C1 segment of cervical spinal cord (tissue), 14 donors: ENCODE measurements around the gene NAALADL2.
"Not testable (repeated sequence)": the region's sequence is repeated elsewhere in the genome, so short reads cannot be mapped to it uniquely, and the experiment has no call there.

Source experiments
- DNase-seq, 14 donors: peaks; one replicate each; lab custom pipeline; 2025; lab: John Stamatoyannopoulos, UW

The NAALADL2 gene

DNA sequence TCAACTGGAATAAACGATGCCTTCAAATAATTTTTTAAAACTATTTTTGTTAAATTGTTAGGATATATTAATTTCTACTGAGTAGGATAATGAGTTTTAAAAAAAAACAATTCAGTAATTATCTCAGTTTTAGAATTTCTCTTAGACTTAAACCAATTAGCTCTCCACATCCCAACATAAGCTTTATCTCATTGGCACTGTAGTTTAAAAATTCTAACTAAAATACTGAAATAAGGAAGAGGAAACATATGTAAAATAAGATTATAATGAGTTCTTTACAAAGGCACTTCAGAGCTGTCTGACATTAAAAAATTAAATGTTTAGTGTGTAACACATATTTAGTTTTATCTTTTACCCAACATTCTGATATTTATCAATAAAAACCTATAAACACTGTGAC lies 558.3 kb downstream of the NAALADL2 start:
- DNase-seq: no peak

DNA sequence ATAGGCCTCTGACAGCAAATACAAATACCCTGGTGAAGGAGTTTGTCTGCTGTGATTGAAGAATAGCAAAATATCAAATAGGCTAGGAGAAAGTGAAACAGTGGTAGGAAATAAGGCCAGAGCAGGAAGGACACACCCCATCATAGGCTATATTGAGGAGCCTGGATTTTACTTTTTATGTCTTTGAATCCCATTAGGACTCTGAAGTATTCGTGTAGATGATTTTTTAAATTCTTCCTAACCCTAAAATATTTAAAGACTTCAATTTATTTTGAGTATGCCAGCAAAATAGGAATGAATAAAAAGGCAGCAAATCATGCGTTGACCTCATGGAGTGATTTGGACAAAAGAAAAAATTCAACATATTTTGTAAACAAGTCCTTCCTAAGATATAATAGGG lies 562.8 kb downstream of the NAALADL2 start:
- no peak for DNase-seq

- no peak for DNase-seq
These were observed 563.6 kb downstream of the NAALADL2 start for GRCh38 chr3:175422744-175423143.

- not testable (repeated sequence) for DNase-seq
These were observed 564.7 kb downstream of the NAALADL2 start for GRCh38 chr3:175423848-175424247.

DNA sequence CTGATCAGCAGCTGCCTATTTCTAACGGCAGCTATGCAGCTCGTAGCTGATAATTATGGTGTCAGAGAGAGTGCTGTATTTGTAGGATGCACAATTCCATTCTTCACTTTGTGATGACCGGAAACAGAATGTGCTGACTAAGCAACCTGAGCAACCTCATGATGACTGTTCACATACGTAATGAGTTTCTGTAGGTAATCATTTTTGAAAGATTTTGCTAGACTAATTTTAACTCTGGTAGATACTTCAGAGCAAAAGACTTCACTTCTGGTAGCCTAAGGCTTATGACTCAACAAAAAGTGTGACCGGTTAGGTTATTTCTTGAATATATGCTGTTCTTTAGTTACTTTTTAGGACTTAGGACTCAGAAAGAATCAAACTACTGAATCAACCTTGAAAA lies 567.7 kb downstream of the NAALADL2 start:
- DNase-seq: no peak

DNA sequence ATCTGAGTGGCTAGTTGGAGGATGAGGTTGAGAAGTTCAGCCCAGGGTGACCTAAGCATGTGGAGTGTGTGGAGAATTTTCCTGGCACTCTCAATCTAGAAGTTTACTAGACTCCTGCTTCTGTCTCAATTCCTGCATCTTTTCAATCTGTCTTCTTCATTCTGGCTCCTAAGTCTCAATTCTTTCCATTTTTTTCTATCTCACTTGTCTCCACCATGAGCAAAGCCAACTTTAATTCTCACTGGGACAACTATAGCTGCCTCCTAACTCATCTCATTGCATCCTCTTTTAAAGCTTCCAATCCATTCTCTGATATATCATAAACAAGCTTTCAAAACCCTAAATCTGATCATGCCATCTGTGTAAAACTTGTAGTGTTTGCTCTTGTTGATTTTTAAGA lies 569.3 kb downstream of the NAALADL2 start:
- DNase-seq: no peak

DNA sequence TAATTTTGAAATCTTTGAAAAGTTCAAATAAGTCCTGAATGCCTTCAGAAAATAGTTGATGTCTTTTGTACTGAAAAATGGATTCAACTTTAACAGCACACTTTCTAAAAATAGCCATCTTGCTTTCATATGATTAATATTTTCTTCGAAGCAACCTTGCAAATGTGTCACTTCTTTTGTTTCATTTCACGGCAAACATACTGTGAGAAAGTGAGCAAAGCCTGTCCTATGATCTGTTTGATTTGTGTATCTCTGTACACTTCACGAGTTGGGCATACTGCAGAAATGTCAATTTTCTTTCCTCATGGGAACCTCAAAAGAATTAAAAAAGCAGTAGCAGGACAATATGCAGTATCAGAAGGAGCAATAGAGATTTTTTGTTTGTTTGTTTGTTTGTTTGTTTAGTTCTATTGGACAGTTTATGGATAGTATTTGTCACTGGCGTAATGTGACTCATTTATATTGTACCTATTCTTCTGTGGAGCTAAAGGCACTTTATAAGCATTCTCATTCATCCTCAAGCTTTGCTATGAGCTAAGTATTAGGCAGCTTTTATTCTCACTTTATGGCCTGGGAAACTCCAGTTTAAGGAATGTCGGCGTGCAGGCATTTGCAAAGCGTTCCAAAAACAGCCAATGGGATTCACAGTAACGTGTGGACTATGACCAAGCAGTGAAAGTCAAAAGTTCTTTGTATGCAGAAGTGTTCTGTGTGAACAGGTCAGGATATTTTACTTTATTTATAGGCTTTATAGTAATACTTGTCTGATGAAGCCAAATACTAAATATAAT lies 572.0 kb downstream of the NAALADL2 start:
- no peak for DNase-seq

GRCh38 chr3:175432376-175433025 lies 573.4 kb downstream of the NAALADL2 start:
- no peak for DNase-seq

- no peak for DNase-seq
These were observed 574.0 kb downstream of the NAALADL2 start for GRCh38 chr3:175433026-175433674.

- no peak for DNase-seq
These were observed 575.4 kb downstream of the NAALADL2 start for GRCh38 chr3:175434561-175434960.

DNA sequence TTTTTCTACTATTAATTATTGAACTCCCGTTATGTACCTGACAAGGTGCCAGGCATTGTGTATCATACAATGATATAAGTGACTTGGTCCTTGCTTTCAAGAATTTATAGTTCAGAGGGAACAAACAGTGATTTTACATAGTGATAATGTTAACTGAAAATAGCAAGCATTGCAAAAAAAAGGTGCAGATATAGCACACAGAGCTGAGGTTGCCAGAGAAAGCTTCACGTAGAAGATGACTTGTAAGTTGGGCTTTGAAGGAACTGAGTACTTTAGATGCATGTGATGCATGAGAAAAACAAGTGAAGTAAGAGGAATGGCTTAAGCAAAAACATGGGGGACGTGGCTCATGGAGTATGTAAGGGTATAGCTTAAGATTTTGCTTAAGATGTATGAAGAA lies 584.5 kb downstream of the NAALADL2 start:
- no peak for DNase-seq

GRCh38 chr3:175445741-175446140 lies 586.6 kb downstream of the NAALADL2 start:
- DNase-seq: no peak

DNA sequence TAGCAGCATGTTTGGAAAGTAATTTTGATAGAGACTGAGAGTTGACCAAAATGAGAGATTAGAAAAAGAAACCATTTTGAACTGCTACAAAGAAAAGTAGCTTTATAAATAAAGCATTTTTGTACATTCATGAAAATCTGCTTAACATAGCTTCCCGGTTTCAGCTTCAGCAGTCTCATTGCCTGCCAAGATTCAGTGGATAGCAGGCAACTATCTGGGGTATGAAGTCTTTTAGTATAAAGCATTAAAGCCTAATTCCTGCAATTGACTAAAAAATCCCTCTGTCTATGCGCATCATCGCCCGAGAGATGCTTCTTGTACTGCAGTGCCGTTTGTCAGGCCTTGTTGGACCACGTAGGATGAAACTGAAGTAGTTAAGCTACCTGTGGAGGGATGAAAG lies 588.4 kb downstream of the NAALADL2 start:
- DNase-seq: no peak

DNA sequence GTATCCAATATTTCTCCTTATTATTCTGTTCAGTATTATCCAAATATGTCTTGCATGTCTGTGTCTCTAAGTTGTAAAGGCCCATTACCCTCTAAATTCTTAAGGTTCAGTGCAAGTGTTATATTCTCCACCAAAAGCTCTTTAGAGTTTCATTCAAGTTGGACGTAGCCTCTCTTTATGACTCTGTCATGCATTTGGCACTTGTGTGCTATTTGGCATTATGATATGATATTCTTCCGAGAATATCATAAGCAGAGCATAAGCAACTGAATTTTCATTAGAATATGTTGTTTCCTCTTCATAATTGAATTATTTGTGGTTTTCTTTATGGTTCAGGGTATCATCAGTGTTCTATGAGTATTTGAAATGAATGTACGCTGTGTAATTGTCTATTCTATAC lies 594.2 kb downstream of the NAALADL2 start:
- no peak for DNase-seq

- no peak for DNase-seq
These were observed 597.3 kb downstream of the NAALADL2 start for GRCh38 chr3:175456466-175456865.

DNA sequence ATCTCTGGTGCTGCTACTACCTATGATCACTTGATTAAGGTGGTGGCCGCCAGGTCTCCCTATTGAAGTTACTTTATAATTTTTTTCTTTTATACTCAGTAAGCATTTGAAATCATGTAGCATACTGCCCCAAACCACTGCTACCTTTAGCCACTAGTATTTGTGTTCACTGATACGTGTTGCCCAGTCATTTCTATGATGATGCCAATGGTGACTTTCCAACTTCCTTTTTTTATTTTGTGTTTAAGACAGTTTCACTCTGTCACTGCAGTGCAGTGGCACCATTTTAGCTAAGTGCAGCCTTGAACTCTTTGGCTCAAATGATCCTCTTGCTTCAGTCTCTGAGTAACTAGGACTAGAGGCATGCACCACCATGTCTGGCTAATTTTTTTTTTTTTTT lies 598.2 kb downstream of the NAALADL2 start:
- no peak for DNase-seq

GRCh38 chr3:175460849-175461399 lies 601.8 kb downstream of the NAALADL2 start:
- not testable (repeated sequence) for DNase-seq

DNA sequence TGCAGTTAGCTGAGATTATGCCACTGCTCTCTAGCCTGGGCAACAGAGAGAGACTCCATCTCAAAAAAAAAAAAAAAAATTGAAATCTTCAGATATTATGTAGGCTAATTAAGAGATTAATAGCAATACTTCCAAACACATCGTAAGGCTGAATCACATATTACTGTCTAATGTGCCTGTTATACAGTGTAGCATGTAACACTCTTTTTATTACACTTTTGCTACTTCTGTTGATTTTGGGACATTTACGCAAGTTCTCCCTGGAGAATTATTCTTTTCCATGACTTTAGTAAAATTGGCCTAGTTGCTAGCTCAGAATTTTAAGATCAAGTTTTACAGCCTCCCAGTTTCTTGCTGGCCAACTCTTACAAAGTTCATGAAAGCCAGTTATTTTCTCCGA lies 605.2 kb downstream of the NAALADL2 start:
- DNase-seq: no peak

DNA sequence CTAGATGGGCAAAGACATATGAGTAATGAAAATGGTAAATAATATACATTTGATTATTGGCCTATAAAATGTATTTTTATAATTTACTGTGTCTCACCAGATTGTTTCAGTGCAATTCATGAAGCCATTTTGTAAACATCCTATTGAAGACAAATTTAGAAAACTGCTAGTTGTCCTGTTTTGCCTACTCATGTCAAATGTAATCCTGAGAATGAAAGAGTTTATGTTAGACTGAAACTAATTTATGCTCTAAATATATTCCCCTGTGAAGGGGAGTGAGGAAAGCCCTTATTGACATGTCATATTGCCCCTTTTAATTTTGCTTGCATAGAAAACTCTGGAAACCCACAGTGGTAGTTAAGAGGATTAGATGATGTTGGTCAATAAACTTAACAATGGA lies 610.0 kb downstream of the NAALADL2 start:
- DNase-seq: no peak

GRCh38 chr3:175475765-175476164 lies 616.6 kb downstream of the NAALADL2 start:
- DNase-seq: no peak

- DNase-seq: no peak
These were observed 617.4 kb downstream of the NAALADL2 start for GRCh38 chr3:175476489-175476888.

DNA sequence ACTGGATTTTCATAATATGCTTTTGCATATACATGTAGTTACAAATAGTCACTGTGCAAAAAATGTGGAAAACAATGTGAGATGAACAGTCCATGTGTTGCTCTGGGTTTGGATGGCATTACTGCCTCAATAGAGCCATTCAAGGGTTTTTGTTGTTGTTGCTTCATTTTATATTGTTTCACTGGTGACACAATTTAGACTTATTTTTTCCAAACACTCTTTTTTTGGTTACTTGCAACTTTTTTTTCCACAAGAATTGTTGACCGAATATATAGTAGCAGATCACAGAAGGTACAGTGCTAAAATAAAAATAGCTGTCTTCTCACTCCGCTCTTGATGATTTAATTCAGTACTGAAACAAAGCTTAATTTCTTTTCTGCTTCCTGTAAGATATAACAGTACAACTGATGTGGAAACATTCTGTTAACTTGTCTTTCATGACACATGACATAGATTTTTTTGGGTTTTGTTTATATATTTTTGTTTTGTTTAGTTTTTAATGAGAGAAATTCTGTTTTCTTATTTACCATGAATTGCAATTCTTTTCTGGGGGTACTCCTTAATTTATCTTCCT lies 618.6 kb downstream of the NAALADL2 start:
- no peak for DNase-seq
